PC-9 (cell line): Measurements from ENCODE around the gene EPB41. TPM values are rescaled to one million over a fixed set of nuclear protein-coding genes. Genes with fewer than 3 reads are reported as not detected.

Source experiments
- BruUV-seq: library from RNA; stranded (reverse); fragments of 400-500 nt; replicated peaks from 2 replicates; lab custom pipeline; 2021; lab: Mats Ljungman, UMichigan
- CTCF ChIA-PET: fragments of 300-600 bp; sonication (Branson Sonifier 250); formaldehyde crosslinking; loops from one replicate; lab custom pipeline; 2022; ENCODE audit warnings: antibody characterized with exemption; lab: Charles Lee
- POLR2A ChIA-PET: fragments of 300-600 bp; sonication (Branson Sonifier 250); formaldehyde crosslinking; loops from one replicate; lab custom pipeline; 2022; ENCODE audit warnings: antibody characterized with exemption; ENCODE audit not compliant: unreplicated experiment; lab: Charles Lee
- DNase-seq, 2 experiments: peaks; one replicate each; pipeline versions ENCODE4 v3.0.0 to v3.0.0-alpha.2; 2015 to 2022; ENCODE audit warnings: mixed read lengths in 1 of 2
- H2AFZ ChIP-seq: fragments of 200-600 bp; sonication (generic); 2 replicates; pipeline ENCODE4 v1.8.1; 2017; ENCODE audit warnings: antibody characterized with exemption
- H3F3A ChIP-seq: fragments of 200-600 bp; sonication (generic); 2 replicates; pipeline ENCODE4 v1.8.1; 2017; ENCODE audit warnings: antibody characterized with exemption, mild to moderate bottlenecking, low read depth; ENCODE audit not compliant: insufficient read depth
- H3K27ac ChIP-seq: fragments of 200-600 bp; sonication (generic); 2 replicates; pipeline ENCODE4 v1.6.1; 2016; ENCODE audit warnings: mixed run types
- H3K27me3 ChIP-seq: fragments of 200-600 bp; sonication (generic); 2 replicates; pipeline ENCODE4 v1.6.1; 2016; ENCODE audit warnings: low read depth, mixed run types; ENCODE audit not compliant: insufficient read depth
- H3K36me3 ChIP-seq: fragments of 200-600 bp; sonication (generic); 2 replicates; pipeline ENCODE4 v1.6.1; 2016; ENCODE audit warnings: low read depth, mixed run types
- H3K4me1 ChIP-seq: fragments of 200-600 bp; sonication (generic); replicated peaks from 2 replicates; pipeline ENCODE4 v1.6.1; 2016; ENCODE audit warnings: mixed run types; ENCODE audit not compliant: insufficient read depth
- H3K4me2 ChIP-seq: fragments of 200-600 bp; sonication (generic); 2 replicates; pipeline ENCODE4 v1.6.1; 2017; ENCODE audit warnings: mixed run types
- H3K4me3 ChIP-seq: fragments of 200-600 bp; sonication (generic); 2 replicates; pipeline ENCODE4 v1.6.1; 2016; ENCODE audit warnings: mixed run types
- H3K79me2 ChIP-seq: fragments of 200-600 bp; sonication (generic); 2 replicates; pipeline ENCODE4 v1.6.1; 2017; ENCODE audit warnings: low read depth, mixed run types
- H3K9me2 ChIP-seq: fragments of 200-600 bp; sonication (generic); 2 replicates; pipeline ENCODE4 v1.8.1; 2017; ENCODE audit warnings: mild to moderate bottlenecking; ENCODE audit not compliant: insufficient read depth
- H3K9me3 ChIP-seq: fragments of 200-600 bp; sonication (generic); 2 replicates; pipeline ENCODE4 v1.8.1; 2016; ENCODE audit warnings: low read depth; ENCODE audit not compliant: insufficient read depth
- H4K20me1 ChIP-seq: fragments of 200-600 bp; sonication (generic); 2 replicates; pipeline ENCODE4 v1.8.1; 2017; ENCODE audit not compliant: insufficient read depth
- CTCF ChIP-seq: fragments of 200-600 bp; sonication (generic); conservative IDR thresholded peaks from 2 replicates; pipeline ENCODE4 v1.6.1; 2017; ENCODE audit warnings: mixed run types, antibody characterized with exemption, mild to moderate bottlenecking, moderate library complexity
- EZH2 ChIP-seq: fragments of 200-600 bp; sonication (generic); IDR thresholded peaks from 2 replicates; pipeline ENCODE4 v1.8.0; 2017; ENCODE audit warnings: antibody characterized with exemption, low read depth
- intact Hi-C: fragments of 100-400 bp; cut with micrococcal nuclease; formaldehyde crosslinking; loops from one replicate; pipeline ENCODE4 v1.10.0; 2022; ENCODE audit not compliant: unreplicated experiment
- total RNA-seq: library from RNA; stranded (reverse); gene quantifications from 2 replicates; pipeline ENCODE4 v1.2.3, GENCODE V29; 2021

EPB41 gene
- total RNA-seq, 1 experiment from 2014 or later = 42.2 TPM

GRCh38 chr1:28900562-28900961 lies 13.8 kb upstream of the EPB41 start:
- CTCF ChIA-PET = no interaction called here

GRCh38 chr1:28902738-28903137 lies 11.6 kb upstream of the EPB41 start:
- Histone ChIP-seq H3K27me3 (no peaks in the 10 kb centered on the region), H4K20me1 (no peaks in the 10 kb centered on the region), H3K4me3 (no peak overlapping the region), H3F3A (no peaks in the 10 kb centered on the region), H3K4me2 (no peak overlapping the region), H2AFZ (no peak overlapping the region), H3K9me3 (no peaks in the 10 kb centered on the region), H3K36me3 (no peaks in the 10 kb centered on the region), H3K9me2 (no peaks in the 10 kb centered on the region), H3K79me2 (no peaks in the 10 kb centered on the region), H3K27ac (no peak overlapping the region), H3K4me1 (no peaks in the 10 kb centered on the region)
- POLR2A ChIA-PET = no interaction called here
- CTCF ChIA-PET = no interaction called here
- no peak for TF ChIP-seq CTCF
- no peak for TF ChIP-seq EZH2
- no TSS peak for BruUV-seq
- intact Hi-C loops = no loop called here
- no peak for DNase-seq

More at GRCh38 chr1:28900562-28900961, 13.8 kb upstream of the EPB41 start:
- H3K79me2 ChIP-seq = no peaks in the 10 kb centered on the region
- no peak overlapping the region for H3K4me3 ChIP-seq
- H2AFZ ChIP-seq = no peak overlapping the region
- H3K4me1 ChIP-seq = no peaks in the 10 kb centered on the region
- no peak overlapping the region for H3K4me2 ChIP-seq
- TF ChIP-seq CTCF (no peak), EZH2 (no peak)
- no peaks in the 10 kb centered on the region for H4K20me1 ChIP-seq
- H3K27me3 ChIP-seq = no peaks in the 10 kb centered on the region
- POLR2A ChIA-PET = interaction anchor here (0.6 kb wide), 1 partner anchor 200 kb away, joined by 7 read pairs; no protein-coding TSS in a partner anchor
- H3K27ac ChIP-seq = no peak overlapping the region
- no peak for DNase-seq
- intact Hi-C loops = no loop called here
- H3K9me3 ChIP-seq = no peaks in the 10 kb centered on the region
- H3K36me3 ChIP-seq = no peaks in the 10 kb centered on the region
- BruUV-seq = no TSS peak
- no peaks in the 10 kb centered on the region for H3F3A ChIP-seq
- H3K9me2 ChIP-seq = no peaks in the 10 kb centered on the region

GRCh38 chr1:28905921-28906666 lies 8.3 kb upstream of the EPB41 start:
- H2AFZ ChIP-seq = no peak overlapping the region
- ChIA-PET CTCF (no interaction called here), POLR2A (no interaction called here)
- no peak overlapping the region for H3K27ac ChIP-seq
- no peak overlapping the region for H3K4me2 ChIP-seq
- no peaks in the 10 kb centered on the region for H3K36me3 ChIP-seq
- H3F3A ChIP-seq = no peaks in the 10 kb centered on the region
- H3K79me2 ChIP-seq = no peaks in the 10 kb centered on the region
- no TSS peak for BruUV-seq
- intact Hi-C loops = no loop called here
- TF ChIP-seq EZH2 = no peak
- no peak for TF ChIP-seq CTCF
- H3K27me3 ChIP-seq = no peaks in the 10 kb centered on the region
- no peaks in the 10 kb centered on the region for H3K9me3 ChIP-seq
- no peaks in the 10 kb centered on the region for H4K20me1 ChIP-seq
- no peak for DNase-seq
- no peaks in the 10 kb centered on the region for H3K4me1 ChIP-seq
- no peaks in the 10 kb centered on the region for H3K9me2 ChIP-seq
- H3K4me3 ChIP-seq = no peak overlapping the region
